H1 (cell line): ENCODE results near the gene RIMS1. TPM values are rescaled to one million over a fixed set of nuclear protein-coding genes. Genes with fewer than 3 reads are reported as not detected.

Experiments used
- RXRA ChIP-seq: IDR thresholded peaks from 2 replicates; pipeline ENCODE4 v1.6.1; 2011; ENCODE audit warnings: low read depth, mild to moderate bottlenecking, low read length, moderate library complexity; ENCODE audit not compliant: insufficient read depth
- polyA plus RNA-seq, 7 experiments: library from polyadenylated mRNA; depleted of rRNA in 3 of 7; stranded (reverse) in 5 of 7; unstranded in 2 of 7; fragments of >200 nt in 5 of 7; fragments of 200-250 nt in 2 of 7; gene quantifications; 1 replicate in 5 of 7; 2 replicates in 1 of 7; 4 replicates in 1 of 7; pipeline versions ENCODE4 v1.2.1 to v1.2.3, GENCODE V29; 2011 to 2013; ENCODE audit warnings: missing spikeins in 2 of 7, mixed read lengths in 2 of 7
- total RNA-seq: library from RNA; stranded (reverse); fragmentation: NEBNext Ultra II Directional; extraction: Animal tissue kit (Norgen Biotek cat#: 25700); gene quantifications from 2 replicates; pipeline ENCODE4 v1.2.1, GENCODE V29; 2021
- TF ChIP-seq, protein P1 (sequence below): fragments of 300-600 bp; sonication (generic); IDR thresholded peaks from 2 replicates; pipeline ENCODE4 v1.7.1; 2012; ENCODE audit warnings: low read length, moderate library complexity, mild to moderate bottlenecking, inconsistent platforms; ENCODE audit not compliant: insufficient replicate concordance

Gene RIMS1
- total and polyA plus RNA-seq, 2 of the 8 experiments (the other 6 are each of a cell fraction or from before 2014, with no cell fraction given), result 0.63 to 2.3 TPM

DNA sequence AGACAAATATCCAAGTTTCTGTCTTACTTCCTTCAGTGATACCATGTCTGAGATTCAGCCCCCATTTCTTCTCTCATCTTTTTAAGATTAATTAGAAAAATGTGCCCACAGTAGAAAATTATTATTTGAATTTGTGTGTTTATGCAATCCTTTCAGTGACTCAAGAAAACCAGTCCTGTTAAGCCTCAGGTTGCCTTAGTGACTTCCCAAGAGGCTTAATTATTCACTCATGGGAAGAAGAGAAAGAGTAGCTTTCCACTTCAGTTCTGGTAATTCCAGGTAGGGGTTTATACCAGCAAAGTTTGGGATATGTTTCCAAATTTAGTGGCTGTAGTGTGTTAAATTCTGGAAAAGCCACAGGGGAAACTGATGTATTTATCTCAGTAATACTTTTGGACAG, 149.1 kb downstream of the RIMS1 start (continued):
- TF ChIP-seq, protein P1, sequence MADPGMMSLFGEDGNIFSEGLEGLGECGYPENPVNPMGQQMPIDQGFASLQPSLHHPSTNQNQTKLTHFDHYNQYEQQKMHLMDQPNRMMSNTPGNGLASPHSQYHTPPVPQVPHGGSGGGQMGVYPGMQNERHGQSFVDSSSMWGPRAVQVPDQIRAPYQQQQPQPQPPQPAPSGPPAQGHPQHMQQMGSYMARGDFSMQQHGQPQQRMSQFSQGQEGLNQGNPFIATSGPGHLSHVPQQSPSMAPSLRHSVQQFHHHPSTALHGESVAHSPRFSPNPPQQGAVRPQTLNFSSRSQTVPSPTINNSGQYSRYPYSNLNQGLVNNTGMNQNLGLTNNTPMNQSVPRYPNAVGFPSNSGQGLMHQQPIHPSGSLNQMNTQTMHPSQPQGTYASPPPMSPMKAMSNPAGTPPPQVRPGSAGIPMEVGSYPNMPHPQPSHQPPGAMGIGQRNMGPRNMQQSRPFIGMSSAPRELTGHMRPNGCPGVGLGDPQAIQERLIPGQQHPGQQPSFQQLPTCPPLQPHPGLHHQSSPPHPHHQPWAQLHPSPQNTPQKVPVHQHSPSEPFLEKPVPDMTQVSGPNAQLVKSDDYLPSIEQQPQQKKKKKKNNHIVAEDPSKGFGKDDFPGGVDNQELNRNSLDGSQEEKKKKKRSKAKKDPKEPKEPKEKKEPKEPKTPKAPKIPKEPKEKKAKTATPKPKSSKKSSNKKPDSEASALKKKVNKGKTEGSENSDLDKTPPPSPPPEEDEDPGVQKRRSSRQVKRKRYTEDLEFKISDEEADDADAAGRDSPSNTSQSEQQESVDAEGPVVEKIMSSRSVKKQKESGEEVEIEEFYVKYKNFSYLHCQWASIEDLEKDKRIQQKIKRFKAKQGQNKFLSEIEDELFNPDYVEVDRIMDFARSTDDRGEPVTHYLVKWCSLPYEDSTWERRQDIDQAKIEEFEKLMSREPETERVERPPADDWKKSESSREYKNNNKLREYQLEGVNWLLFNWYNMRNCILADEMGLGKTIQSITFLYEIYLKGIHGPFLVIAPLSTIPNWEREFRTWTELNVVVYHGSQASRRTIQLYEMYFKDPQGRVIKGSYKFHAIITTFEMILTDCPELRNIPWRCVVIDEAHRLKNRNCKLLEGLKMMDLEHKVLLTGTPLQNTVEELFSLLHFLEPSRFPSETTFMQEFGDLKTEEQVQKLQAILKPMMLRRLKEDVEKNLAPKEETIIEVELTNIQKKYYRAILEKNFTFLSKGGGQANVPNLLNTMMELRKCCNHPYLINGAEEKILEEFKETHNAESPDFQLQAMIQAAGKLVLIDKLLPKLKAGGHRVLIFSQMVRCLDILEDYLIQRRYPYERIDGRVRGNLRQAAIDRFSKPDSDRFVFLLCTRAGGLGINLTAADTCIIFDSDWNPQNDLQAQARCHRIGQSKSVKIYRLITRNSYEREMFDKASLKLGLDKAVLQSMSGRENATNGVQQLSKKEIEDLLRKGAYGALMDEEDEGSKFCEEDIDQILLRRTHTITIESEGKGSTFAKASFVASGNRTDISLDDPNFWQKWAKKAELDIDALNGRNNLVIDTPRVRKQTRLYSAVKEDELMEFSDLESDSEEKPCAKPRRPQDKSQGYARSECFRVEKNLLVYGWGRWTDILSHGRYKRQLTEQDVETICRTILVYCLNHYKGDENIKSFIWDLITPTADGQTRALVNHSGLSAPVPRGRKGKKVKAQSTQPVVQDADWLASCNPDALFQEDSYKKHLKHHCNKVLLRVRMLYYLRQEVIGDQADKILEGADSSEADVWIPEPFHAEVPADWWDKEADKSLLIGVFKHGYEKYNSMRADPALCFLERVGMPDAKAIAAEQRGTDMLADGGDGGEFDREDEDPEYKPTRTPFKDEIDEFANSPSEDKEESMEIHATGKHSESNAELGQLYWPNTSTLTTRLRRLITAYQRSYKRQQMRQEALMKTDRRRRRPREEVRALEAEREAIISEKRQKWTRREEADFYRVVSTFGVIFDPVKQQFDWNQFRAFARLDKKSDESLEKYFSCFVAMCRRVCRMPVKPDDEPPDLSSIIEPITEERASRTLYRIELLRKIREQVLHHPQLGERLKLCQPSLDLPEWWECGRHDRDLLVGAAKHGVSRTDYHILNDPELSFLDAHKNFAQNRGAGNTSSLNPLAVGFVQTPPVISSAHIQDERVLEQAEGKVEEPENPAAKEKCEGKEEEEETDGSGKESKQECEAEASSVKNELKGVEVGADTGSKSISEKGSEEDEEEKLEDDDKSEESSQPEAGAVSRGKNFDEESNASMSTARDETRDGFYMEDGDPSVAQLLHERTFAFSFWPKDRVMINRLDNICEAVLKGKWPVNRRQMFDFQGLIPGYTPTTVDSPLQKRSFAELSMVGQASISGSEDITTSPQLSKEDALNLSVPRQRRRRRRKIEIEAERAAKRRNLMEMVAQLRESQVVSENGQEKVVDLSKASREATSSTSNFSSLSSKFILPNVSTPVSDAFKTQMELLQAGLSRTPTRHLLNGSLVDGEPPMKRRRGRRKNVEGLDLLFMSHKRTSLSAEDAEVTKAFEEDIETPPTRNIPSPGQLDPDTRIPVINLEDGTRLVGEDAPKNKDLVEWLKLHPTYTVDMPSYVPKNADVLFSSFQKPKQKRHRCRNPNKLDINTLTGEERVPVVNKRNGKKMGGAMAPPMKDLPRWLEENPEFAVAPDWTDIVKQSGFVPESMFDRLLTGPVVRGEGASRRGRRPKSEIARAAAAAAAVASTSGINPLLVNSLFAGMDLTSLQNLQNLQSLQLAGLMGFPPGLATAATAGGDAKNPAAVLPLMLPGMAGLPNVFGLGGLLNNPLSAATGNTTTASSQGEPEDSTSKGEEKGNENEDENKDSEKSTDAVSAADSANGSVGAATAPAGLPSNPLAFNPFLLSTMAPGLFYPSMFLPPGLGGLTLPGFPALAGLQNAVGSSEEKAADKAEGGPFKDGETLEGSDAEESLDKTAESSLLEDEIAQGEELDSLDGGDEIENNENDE, result no peak
- TF ChIP-seq RXRA, result no peak
